ENCODE measurements around the gene CHST3.
"Not testable (repeated sequence)": the region's sequence is repeated elsewhere in the genome, so short reads cannot be mapped to it uniquely, and the experiment has no call there.

GRCh38 chr10:72032409-72033162, 68.4 kb downstream of the CHST3 start:
- not testable (repeated sequence) for TF ChIP-seq CTCF, POLR2AphosphoS5 (IDR thresholded peaks at IDR 0.05)

Data from breast epithelium (tissue), 3 donors.